GM18867 (cell line): ENCODE measurements around the gene OSBP2.

Experiments used
- ATAC-seq: cut with Tn5 transposase; IDR thresholded peaks from one replicate; pipeline ENCODE4 v1.9.1; 2021; ENCODE audit warnings: mild to moderate bottlenecking, moderate library complexity; ENCODE audit not compliant: unreplicated experiment

The OSBP2 gene

DNA sequence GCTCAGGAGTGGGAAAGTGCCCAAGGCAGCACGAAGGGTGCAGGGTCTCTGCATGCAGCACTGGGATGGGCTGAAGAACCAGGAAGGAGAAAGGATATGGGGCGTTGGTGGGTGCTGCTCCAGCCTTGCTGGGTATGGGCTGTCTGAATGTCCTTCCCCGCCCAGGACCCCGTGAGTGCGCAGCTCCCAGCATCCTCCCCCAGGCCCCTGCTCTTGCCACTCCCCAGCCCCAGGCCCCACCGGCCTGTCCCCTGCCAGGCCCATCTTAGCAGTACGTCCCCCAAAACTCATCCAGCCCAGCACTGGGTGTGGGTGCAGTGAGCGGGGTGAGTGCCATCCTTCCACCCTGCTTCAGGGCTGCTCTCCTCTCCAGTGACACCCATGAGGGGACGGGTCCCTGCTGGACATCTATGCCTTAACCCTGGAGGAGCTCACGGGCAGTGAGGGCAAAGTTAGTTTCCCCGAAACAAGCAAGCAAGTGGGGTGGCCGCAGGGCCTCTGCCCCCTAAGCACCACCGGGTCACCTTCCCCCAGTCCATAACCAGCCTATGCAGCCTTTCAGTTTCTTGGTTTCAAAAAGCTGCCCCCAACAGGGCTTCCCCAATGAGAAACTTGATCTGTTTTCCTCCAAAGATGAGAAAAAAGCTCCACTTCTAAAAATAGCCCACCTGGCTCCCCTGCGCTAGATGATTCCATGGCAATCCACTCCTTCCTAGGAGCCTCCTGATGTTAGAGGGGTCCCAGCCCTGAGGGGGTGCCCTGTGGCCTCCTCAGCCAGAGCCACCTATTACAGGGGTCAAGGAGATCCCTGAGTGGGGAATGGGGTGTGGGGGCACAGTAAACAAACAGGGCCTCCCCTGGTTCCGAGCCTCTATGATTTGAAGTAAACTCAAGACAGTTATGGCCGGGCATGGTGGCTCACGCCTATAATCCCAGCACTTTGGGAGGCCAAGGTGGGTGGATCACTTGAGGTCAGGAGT is 170.1 kb downstream of the OSBP2 start:
- ATAC-seq: no peak

DNA sequence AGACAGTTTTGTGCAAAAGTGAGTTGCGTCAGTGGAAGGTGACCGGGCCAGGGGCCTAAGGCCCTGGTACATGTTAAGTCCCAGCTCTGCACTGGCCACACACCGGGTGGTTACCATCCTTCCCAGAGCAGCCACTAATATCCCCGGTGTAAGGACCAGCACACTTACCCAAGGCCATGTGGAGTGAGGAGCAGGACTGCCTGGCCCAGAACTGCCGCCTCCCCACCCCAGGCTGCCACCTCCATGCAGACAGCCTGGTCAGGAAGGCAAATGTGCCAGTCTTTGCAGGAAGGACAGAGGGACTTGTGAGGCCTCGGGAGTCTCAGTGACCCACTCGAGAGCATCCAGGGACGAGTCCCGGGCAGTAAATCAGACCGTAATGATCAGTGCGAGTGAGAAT is 171.0 kb downstream of the OSBP2 start:
- no peak for ATAC-seq

DNA sequence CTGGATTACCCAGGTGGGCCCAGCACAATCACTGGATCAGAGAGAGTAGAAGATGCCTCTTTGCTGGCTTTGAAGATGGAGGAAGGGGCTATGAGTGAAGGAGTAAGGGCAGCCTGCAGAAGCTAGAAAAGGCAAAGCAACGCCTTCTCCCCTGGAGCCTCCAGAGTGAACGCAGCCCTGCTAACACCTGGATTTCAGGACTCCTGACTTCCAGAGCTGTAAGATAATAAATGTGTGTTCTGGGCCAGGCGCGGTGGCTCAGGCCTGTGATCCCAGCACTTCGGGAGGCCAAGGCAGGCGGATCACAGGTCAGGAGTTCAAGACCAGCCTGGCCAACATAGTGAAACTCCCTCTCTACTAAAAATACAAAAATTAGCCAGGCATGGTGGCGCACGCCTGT is 171.5 kb downstream of the OSBP2 start:
- no peak for ATAC-seq

DNA sequence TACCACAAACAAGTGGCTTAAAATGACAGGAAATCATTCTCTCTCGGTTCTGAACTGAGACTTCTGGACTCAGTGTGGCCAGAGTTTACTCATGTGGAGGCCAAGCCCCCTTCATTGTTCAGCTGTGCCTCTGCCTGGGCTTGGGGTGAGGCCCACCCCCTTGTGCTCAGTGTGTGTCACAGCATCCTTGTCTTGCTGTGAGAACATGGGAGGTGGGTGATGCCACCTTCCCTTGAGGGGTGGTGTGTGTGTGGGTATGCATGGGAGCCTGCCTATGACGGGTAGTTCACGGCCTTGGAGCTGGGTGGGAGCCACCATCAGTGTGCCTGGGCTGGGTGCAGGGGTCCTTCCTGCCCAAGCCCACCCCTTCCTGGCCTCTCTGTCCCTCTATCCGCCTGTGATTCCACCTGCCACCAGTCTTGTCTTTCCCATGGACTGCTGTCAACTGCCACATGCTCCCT is 172.2 kb downstream of the OSBP2 start:
- ATAC-seq: no peak

DNA sequence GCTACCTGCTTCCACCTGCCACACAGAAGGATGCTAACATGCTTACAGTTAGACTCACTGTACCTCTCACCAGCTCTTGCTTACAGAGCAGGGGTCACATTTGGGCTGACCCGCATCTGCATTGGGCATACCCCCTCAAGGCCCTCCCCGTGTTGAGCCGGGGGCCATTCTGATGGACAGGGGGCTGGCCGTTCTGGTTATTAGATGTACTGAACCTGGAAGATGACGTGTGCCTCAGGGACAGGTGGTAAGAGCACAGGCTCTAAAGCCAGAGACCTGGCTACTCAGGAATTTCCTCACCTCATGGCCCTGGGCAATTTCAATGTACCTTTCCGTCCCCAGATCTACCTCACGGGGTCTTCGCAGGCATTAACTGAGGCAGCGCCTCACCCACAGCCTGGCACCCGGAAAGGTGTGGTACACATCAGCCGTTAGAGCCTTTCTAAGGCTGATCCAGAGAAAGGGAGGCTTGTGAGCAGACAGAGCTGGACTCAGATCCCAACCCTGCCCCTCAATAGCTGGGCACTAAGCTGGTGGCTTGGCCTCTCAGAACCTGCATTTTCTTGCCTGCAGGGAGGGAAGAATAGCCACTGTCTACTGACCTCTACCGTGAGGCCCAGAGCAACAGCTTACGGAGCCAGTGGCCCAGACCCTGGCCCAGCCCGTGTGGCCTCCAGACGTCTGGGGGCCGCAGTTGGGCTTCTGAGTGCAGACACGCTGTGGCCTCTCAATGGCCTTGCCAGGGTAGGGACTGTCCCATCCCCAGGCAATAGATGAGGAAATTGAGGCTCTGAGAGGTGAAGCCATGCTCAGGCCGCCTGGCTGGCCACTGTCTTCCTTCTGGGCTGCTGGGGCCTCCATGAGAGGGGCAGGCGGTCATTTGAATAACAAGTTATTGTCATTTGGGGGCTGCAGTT is 173.3 kb downstream of the OSBP2 start:
- no peak for ATAC-seq

DNA sequence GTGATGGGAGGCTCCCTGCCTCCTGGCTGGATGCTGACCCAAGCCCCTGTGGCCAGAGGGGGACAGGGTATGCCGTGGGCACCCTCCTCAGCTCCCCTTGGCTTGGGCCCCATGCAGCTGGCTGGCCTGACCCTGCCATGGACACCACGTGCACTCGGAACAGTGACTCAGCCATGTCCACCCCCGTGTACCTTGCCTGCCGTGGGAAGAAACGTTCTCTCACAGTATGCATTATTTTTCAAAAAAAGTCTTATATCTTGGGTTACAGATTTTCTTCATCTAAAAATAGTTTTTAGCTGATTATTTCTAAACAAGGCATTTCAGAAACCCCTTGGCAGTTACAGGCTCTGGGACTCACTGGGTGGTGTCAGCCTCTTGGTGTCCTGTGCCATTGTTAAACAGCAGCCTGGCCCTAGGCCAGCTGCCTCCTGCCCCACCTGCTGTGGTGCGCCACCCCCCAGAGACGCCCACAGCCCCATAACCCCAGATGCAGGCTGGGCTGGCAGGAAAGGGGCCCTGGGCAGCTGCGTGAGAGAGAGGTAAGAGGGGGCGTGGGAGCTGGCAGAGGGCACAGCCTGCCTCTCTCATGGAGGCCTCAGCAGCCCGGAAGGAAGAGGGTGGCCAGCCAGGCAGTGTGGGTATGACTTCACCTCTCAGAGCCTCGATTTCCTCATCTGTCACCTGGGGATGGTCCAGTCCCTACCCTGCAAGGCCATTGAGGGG is 174.2 kb downstream of the OSBP2 start:
- ATAC-seq: no peak

DNA sequence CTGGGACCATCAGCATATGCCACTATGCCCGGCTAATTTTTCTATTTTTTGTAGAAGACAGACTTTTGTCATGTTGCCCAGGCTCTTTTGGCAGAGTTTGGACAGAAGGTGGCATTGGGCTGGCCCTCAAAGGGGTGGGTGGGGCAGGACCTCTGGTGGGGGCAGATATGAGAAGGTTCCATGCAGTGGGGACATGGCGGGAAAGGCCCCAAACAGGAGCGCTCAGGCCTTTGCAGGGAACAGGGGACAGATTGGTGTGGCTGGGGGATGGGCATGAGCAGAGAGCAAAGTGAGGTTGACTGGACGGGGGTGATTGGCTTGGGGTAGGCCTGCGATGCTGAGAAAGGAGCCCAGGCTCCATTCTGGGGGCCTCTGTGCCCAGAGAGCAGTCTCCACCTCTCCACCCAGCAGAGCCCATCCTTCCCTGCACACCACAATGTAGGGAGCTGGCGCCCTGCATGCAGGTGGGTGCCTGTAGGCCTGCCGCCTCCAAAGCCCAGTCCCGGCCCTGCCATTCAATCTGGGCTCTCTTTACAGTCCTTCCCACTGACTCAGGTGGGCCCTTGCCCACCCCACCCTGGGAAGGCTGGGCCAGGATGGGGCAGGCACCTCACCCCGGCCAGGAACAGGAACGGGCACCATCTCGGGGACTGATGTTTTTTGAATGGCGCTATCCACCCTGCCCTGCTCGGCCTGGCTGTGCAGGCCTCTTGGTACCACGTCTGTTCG is 175.2 kb downstream of the OSBP2 start:
- no peak for ATAC-seq

DNA sequence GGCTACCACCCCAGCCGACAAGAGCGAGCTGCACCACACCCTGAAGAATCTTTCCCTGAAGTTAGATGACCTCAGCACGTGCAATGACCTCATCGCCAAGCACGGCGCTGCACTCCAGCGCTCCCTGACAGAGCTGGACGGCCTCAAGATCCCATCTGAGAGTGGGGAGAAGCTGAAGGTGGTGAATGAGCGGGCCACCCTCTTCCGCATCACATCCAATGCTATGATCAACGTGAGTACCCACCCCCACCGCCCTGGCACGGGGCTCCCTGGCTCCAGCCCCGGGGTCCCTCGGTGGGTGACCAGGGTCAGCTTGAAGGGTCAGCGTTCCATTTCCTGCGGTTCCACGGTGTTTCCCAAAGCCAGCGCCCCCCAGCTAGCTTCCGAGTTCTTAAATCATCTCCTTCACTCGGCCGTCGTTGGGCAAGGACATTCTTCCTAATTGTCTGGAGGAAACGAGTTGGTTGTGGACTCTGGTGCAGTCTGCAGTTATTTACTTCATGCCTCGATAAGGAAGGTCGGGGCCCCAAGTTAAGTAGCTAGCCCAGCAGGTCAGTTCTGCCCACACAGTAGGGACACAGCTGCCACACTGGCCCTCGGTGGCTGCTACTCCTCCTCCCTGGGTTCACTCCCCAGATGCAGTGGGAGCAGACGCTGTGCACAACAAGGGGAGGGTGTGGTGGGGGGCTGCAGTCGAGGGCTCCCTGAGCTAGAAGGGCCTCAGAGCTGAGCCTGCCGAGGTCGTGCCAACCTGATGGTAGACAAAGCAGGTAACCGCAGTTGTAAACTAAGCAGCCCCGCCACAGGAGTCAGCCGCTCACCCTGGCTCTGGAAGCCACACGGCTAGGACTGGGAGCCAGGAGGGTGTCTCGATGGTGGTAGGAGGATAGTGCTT is 176.0 kb downstream of the OSBP2 start:
- ATAC-seq: no peak

DNA sequence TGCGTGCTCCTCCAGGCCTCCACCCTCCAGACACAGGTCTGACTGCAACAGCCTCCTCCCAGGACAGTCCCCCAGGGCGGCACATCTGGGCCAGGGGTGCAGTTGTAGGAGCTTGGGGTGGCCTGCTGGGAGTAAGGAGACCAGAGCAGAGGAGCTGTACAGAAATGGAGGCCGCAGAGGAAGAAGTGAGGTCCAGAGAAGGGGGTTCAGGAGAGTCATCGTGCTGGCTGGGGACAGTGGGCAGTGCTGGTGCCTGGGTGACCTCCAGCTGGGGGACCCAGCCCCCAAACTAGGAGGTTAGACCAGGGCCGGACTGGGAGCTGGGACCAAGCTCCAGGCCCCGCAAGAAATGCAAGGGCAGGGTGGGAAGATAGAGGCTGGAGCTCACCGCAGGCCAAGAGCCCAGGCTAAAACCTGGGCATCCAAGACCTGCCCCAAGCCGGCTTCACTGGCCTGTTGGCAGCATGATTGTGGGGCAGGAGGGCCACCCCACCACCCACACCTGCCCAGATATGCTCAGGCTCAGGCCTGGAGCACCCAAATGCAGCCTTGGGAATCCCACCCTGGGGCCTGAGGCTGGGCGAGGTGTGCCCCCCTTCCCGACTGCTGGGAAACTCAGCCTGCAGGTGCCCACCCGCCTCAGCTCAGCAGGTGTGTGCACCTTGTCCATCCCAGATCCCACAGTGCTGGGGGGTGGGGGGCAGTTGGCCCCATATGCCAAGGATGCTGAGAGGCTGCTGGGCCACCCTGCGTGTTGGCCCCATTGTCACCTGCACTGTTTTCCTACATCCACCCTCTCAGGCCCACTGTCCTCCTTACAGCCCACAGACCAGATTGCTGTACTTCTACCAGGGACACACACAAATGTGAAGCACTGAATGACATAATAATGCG is 177.0 kb downstream of the OSBP2 start:
- ATAC-seq: no peak

DNA sequence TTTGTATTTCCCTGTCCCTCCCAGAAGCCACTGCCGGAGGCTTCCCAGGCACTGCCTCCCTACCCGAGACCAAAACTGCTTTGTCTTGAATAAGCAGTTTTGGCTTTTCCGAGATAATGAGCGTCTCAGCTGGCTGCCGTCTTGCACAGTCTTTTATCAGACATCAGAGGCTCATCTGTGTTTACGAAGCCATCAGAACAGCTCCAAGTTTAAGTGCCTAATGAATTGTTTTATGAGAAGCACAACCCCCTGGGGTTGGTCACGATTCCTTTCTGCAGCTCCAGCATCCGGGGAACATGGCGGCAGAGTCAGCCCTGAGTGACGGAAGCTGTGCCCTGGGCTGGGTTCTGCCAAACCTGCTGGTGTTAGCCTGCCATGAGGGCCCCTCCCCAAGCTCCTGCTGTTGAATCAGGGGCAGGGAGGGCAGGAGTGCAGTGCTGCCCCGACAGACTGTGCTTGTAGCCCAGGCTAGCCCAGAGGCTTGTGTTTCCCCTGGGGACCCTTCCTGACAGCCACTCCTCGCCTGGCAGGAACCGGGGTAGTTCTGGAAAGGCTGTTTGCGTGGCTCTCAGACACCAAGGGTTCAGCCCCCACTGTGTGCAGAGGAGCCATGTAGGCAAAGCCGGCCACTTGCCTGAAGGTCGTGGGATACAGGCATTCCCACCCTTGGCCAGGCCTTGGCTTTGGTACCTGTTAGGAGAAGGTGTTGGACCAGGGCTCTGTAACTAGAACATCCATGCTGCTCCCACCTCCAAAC is 177.8 kb downstream of the OSBP2 start:
- no peak for ATAC-seq

DNA sequence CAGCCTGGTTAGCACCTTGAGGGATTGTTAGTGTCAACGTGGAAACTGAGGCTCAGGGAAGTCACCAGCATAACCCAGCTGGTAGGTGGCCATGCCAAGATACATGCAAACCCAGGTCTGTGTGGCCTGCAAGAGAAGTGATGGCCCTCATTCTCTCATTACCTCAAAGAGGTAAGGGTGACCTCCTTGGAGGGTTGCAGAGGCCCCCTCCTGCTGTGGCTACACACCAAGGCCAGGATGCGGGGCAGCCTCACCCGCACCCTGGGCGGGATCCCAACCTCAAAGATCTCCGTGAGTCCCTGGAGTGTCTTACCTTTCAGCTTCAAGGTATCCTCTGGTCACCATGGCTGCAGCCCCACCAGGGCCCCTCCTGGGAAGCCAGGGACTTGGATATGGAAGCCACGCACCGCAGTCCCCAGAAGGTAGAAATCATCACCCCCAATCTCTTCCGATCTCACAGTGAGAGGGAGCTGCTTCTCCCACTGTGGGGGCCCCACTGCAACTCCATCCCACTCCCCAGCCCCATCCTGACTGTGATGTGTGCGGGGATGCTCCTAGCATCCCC is 178.5 kb downstream of the OSBP2 start:
- ATAC-seq: no peak

DNA sequence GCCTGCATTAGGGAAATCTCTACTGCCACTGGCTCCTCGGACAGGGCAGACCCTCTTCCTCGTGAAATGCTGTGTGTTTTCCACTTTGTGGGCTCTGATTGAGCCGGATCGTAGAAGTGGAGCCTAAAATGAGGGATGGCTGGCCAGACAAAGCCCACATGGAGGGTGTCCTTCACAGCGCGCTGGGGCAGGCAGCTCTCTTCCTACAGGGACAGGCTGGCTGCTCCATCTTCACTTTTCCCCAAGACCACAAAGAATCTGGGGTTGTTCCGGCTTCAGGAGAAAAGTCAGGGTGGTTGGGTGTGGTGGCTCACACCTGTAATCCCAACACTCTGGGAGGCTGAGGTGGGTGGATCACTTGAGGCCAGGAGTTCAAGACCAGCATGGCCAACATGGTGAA is 179.0 kb downstream of the OSBP2 start:
- ATAC-seq: no peak

DNA sequence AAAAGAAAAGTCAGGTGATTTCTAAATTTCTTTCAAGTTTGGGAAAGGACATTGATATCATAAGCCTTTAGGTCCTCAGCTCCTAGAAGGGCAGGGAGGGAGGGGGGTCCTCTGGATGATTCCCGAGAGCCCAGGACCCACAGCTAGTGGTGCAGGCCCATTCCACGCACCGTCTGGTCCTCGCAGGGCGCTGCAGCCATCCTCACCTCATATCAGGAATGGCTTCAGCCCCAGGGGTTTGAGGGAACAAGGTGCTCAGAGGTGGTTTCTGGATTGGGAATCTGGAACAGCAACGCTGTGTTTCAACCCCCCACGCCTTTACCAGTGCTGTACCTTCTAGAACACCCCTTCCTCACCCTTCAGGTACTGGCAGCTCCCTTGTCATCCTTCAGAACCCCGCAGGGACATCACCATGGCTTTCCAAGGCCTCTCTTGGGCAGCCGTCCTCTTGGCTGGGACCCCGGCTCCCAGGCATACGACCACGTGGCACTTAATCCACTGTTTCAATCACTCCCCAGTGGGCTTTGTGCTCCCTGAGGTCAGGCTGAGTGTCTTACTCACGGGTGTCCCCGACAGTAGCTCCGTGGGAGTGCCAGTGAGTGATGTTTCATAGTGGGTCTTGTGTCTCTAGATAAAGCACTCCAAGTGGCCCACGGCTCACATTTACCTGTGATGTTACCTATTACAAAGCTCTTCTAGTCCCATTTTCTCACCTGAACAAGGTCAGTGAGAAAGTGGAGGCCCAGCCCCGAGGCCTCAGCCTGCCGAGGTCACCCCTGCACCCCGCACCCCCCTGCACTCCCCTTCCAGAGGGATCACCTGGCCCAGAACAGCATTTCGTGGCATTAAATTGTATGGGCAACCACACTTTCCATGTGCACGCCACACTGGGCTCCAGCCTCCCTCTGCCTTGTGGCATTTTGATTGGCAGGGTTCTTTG is 180.0 kb downstream of the OSBP2 start:
- ATAC-seq: no peak

DNA sequence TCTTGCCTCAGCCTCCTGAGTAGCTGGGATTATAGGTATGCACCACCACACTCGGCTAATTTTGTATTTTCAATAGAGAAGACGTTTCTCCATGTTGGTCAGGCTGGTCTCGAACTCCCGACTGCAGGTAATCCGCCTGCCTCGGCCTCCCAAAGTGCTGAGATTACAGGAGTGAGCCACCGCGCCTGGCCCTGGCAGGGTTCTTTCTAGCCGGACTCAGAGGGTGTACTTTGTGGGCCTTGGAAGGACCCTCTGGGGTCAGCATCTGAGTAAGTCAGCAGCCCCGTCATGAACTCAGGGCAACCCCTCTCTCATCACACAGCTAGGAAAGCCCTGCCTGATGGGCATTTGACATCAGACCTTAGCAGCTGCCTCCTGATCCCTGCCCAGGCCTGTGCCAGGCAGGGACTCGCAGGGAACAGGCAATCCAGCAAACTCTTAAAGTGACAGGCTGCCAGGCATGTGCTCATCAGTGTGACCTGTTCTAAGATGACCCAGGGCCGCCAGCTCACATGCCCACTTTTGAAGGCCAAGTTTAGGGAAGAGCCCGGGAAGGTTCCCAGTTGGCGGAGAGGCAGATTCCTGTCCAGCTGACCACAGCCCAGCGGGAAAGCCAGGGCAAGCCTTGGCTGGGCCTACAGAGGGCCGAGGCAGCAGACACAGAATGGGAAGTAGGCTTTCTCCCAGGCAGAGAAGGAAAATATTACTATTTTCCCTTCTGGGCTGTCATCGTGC is 181.0 kb downstream of the OSBP2 start:
- no peak for ATAC-seq

DNA sequence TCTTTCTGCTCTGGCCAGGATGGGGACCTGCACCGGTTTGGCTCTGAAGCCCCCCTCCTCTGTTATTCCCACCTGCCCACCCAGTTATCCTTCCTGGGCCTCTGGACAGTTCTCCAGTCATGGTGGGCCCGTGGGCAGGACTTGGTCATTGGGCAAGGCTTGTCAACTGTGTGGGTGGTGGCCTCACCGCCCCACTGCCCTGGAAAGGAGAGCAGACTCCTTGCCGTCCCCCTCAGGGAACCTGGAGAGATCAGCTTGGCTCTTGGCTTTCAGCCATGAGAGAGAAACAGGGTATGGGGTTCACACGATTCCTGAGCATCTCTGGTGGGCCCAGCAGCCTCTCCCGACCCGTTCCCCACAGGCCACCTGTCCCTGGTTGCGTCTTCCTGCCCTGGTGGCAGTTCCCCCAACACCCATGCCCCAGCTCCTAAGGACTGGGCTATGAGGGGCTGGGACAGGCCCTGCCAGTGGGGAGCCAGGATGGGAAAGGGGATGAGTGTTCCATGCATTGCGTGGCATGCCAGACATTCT is 181.6 kb downstream of the OSBP2 start:
- ATAC-seq: no peak
